ENCODE measurements around the gene DLL1.

Gene DLL1

DNA sequence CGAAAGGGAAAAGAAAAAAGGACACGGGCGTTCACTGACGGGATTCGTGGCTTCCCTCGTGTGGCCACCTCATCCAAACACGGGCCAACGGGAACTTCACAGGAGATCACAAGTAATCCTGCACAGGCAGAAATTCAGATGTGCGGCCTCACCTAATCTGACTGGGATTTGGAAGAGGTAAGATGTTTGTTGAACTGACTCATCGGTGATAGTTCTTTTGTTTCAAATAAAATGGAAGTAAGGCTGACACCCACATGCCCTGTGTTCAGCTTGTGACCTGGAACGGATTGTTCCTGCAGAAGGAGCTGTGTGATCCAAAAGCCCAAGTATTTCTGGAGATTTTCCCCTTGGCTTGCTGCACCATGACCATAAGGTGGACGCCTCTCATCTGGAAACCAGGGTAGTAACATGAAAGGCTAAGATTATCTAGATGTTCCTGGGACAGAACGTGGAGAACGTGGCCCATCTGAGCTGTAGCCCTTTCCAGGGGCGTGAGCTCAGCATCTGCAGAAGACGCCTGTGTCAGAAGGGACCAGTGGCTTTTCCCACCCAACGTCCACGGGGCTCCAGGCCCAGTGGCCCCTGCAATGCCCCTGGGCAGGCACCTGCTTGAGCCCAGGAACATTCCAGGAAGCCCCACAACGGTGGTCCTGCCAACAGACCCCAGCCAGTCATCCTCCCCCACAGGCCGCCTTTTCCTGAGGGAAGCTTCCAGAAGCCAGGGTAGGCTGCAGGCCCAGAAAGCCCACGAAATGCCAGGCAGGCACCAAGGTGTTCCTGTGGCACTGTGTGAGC, 39.7 kb downstream of the DLL1 start:
- no peak for DNase-seq (ENCODE audit: low spot score)

GRCh38 chr6:170250455-170250854, 40.4 kb downstream of the DLL1 start:
- DNase-seq (ENCODE audit: low spot score): no peak

DNA sequence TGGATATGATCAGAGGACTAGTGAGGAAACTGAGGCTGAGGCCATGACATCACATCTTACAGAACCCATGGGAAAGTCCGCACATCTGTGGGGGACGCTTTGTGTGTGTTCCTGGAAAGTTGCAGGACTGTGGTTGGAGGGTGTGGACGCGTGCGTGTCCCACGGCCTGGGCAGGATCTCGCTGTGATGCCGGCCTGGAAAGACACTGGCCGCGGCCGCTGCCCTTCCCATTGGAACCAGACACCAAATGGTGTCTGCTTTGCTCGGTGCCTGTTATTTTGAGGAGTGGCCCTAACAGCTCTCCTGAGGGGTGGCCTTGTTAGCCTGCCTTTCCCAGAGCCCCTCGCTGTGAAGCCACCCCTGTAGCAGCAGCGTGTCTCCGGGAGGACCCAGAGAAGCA, 41.1 kb downstream of the DLL1 start:
- DNase-seq (ENCODE audit: low spot score): no peak

- no peak for DNase-seq (ENCODE audit: low spot score)
Observed at GRCh38 chr6:170248861-170249600, 41.8 kb downstream of the DLL1 start.

DNA sequence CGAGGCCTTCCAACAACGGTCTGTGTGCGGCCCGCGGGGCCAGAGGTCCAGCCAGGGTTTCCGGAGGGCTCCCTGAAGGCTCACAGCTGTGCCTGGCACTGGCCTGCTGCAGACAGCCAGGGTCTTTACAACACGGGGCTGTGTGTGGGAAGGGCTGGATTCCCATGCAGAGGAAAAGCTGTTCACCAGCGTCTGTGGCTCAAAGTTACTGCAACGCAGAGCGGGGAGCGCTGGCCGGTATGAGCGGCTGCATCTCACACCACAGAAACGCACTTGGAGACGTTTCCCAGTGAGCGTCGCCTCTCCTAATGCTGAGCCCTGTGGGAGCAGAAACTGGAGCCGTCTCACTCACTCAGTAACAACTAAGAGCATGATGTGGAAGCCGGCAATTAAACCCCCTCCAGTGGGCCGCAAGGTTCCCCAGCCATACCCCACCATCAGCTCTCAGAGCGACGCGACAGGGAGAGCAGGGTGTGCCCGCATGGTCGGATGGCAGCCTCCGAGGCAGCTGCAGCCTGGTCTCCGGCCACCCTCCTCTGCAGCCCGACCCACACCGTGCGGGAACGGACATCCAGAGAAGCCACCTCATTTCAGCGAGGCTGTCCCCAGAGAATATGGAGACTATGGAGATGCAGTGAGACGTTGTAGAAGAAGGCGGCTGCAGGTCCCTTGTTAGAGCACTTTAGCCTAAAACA, 42.6 kb downstream of the DLL1 start:
- DNase-seq (ENCODE audit: low spot score): no peak

DNA sequence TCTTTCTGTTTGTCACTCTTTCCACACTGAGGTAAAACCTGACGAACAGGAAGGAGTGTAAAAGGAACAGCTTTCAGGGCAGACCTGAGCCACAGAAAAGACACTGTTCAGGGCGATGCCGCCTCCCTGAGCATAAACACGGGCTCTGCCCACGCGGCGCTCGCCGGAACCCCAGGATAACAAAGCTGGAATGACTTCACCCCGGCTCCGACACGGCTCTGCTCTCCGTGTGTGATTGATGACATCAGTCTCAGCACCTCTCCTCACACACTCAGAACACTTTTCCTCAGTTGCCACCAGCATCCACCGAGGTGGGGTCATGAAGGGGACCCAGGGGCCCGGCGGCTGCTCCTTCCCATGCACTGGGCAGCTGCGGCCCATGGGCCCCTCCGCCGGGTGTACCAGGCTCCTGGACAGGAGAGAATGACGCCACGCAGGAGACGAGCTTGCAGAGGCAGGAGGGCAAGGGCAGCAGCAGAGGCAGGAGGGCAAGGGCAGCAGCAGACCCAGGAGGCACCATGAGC, 43.6 kb downstream of the DLL1 start:
- DNase-seq (ENCODE audit: low spot score): no peak

DNA sequence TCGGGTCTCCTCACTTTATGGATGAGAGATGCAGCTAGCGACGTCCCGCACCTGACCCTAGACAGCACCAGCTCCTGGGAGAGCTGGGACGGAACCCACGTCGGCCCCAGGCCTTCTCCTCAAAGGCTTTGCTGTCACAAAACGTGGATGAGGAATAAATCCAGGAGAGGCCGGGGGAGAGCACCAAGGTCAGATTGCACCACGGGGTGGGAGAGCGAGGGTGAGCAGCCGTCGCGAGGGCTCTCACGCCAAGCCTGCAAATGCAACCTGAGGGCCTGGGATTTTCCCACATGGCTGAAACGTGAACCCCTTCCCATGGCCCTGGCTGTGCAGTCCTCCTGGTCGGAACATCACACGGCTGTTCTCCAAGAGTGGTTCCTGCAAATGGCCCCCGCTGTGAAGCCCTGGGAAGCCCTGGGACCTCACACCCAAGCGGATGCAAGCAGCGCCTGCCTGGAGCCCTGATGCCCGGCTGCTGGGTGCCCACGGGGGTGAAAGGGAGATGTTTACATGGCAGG, 45.3 kb downstream of the DLL1 start:
- no peak for DNase-seq (ENCODE audit: low spot score)

DNA sequence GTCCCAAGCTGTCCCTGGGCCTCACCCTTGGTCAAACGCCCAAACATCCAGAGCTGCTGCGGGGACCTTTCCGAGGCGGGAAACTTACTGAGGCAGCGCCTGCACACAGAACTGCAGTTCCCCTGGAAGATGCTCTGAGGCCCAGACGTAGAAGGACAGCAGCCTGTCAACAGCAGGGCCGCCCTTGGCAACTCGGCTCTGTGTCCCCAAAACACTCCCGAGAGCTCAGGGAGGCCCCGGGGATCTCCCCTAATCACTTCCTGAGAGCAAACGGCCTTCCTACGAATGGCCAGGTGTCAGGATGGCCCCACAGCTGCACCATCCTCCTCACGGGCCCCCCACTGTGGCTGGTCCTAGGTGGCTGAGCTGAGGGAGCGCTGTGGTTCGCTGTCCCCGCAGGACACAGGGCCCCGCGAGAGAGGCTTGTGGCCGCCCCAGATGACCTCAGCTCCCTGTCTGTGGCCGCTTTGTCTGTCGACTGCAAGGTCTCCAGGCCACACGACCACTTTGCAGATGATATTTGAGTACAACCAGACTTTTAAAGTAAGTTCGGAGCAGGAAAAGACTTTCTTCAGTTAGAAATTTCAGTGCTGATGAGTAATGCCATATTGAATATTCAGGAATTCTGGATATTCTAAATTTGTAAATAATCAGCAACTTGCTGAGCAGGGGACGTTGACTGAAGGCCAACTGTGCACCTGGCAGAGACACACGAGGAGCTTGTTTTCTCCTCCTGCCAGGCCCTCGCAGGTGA, 46.0 kb downstream of the DLL1 start:
- no peak for DNase-seq (ENCODE audit: low spot score)

GRCh38 chr6:170243791-170244291, 47.0 kb downstream of the DLL1 start:
- no peak for DNase-seq (ENCODE audit: low spot score)

DNA sequence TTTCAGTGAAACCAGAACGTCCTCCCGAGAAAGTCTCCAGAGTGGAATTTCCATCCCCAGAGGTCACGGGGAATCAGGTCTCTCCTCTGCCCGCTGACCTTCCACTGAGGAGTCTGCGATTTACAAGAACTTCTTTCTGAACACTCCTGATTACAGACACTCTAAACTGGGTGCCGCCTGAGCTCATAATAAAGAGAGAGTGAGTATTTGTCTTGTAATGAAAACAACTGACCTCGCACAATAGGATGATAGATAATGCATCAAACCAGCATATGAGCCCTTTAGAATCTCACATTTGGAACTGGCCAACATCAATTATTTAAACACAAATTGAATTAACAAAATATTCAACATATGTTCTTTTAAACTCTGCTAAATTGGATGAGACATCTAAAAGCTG, 47.5 kb downstream of the DLL1 start:
- DNase-seq (ENCODE audit: low spot score): no peak

DNA sequence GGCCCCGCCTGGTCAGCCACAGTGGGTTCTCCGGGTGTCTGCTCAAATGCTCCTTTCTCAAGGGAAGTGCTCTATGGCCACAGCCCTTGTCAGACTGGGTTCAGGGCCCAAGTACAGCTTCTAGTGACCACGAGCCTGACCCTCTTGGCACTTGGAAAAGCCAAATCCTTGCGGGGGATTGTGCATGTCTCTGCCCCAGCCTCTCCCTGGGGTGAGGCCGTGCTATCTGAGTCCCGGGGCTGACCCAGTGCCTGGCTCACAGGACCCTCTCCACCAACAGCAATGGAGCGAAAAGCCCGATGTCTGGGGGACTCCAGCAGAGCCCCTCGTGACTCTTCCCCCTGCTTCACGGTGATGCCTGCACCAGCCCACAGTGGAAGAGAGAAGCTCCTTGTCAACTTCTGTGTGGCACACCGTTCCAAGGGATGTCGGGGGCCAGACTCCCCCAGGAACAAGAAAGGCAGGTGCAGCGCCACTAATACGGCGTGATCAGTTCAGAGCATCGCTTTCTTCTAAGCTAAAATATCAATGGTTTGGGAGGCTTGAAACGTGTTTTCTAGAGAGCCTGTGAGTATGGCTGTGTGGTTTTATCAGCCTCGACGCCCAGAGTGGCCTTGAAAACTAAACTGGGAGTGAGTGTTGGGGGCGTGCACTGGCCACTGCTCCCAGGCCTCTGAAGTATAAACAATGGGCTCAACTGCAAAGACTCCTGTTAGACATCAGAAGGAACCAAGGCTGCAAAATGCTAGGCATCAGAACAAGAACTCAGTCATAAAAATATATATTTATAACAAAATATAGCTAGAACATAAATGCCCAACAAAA, 51.9 kb downstream of the DLL1 start:
- DNase-seq (ENCODE audit: low spot score): no peak

- no peak for DNase-seq (ENCODE audit: low spot score)
Observed at GRCh38 chr6:170237999-170238740, 52.7 kb downstream of the DLL1 start.

DNA sequence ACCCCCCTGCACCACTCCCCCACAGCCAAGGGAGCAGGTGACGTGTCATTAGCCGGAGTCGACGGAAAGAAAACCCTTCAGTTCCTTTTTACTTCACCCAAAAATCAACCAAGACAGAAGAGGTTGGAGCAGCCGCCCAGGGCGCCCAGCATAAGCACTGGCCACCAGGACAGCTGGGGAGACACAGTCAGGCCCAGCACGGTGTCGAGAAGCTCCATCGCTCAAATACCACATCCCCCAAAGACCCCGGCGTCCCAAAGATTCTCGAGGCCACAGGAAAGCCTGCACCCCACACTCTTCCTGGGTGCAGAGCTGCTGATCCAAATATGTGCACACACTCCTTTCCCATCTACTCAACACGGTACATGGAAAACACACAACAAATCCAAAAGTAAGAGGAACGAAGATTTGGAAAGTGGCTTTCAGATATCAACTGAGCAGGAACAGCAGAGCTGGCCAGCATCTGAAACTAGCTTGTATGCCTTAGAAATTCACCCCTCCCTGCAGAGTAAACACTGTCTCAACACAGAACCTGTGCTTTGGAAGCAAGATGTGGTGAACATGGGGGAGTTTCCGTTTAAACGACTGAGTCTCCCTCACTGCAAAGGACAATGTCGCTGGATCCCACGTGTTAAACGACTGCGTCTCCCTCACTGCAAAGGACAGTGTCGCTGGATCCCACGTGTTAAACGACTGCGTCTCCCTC, 54.6 kb downstream of the DLL1 start:
- DNase-seq (ENCODE audit: low spot score): no peak

DNA sequence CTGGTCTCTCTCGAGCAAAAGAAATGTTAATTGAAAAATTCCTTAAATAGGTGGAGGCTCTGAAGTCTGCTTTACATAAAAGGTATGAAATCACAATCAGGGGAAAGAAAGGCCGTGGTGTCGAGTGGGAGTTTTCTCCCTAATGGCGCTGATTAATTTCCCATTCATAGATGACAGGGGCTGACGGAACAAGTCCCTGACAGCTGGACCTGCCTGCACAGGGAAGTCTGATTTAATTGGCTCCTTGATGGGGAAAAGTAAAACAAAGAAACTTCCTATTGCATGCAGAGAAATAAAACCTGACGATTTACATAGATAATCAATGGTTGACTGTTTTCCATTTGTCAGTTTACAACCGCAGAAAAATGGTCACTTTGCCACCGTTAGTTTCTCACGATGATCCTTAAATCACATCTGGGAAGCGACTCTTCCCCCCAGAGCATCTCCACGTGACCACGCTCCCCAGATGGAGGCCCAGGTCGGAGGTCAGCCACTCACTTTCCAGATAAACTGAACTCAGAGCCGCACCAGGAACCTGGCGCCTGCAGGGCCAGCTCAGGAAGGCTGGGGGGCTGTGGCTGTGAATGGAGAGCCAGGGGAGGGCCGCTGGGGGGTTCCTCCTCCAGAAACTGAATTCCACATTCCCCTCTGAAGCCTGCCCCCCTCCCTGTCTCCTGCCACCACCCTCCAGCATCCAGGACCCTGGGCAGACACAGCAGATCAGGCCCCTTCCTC, 55.3 kb downstream of the DLL1 start:
- DNase-seq (ENCODE audit: low spot score): no peak

DNA sequence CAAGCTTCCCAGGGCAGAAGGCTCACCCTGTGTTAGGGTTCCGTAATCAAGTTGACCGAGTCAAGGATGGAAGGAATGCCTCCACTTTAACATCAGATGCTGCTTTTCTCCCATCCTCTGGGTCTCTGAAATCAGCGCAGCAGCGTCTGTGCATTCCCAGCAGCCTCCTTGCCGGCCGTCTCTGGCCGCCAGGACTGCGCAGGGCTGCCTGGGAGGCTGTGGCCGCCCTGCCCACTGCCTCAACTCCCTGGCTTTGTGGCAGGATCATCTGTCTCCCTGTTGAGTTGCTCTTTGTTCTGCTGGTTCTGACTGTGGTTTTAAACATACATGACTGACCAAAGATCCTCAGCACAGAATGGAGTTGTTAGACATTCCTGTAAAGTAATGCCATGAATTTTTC, 56.5 kb downstream of the DLL1 start:
- no peak for DNase-seq (ENCODE audit: low spot score)

DNA sequence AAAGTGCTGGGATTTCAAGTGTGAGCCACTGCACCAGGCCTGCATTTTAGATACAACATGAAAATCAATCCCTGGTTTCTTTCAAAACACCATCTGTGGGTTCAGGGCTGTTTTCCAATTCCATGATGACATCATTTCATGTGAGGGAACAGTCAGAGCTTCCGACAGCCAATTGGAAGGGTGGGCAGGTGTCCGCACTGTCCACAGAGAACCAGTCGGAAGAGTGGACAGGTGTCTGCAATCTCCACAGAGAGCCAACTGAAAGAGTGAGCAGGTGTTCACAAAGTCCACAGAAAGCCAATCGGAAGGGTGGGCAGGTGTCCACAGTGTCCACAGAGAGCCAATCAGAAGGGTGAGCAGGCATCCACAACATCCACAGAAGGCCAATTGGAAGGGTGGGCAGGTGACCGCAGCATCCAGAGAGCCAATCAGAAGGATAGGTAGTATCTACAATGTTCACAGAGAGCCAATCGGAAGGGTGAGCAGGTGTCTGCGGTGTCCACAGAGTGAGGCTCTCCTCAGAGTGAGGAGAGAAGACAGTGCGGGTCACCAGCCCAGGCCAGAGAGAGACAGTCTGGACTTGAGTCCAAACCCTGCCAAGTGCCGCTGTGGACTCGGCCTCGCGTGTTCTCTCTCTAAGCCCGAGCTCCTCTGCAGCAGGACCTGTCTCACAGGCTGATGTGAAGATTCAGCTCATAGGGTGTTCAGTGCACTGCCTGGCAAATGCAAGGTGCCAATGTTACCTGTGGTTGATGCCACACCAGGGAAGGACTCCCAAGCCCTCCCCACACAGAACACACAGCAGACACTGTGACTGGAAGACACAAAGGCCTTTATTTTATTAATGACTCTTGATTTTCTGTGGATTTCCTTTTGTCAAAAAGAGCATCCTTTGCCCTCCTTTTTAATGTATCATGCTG, 57.3 kb downstream of the DLL1 start:
- DNase-seq (ENCODE audit: low spot score): no peak

Measured in hematopoietic multipotent progenitor cell treated with erythropoietin and hydrocortisone succinate and interleukin-3 and kit ligand, for 15 days (in vitro differentiated cells).